ENCODE measurements around the gene MGMT. TPM values are rescaled to one million over a fixed set of nuclear protein-coding genes. Genes with fewer than 3 reads are reported as not detected.

Gene MGMT
- total RNA-seq, 6 experiments from 2014 or later, result 36.5 to 53.4 (median 42.3) TPM

- Histone ChIP-seq H3K4me3 (no peak overlapping the region), H3K27ac (no peak overlapping the region), H3K9me3 (no peaks in the 10 kb centered on the region), H3K4me1 (peaks cover 0 to 16% (median 2%) of the 10 kb centered on the region in 4 donors), H3K36me3 (no peaks in the 10 kb centered on the region), H3K27me3 (no peaks in the 10 kb centered on the region)
- WGBS (ENCODE audit: insufficient coverage, low coverage, low lambda C conversion rate, missing lambda C conversion rate), result 71% methylated on average over 8 of the region's 12 CpGs
- intact Hi-C loops (cut with DNase I), result no loop called here
- TF ChIP-seq CTCF (IDR thresholded peaks at IDR 0.05) (no peak), POLR2A (IDR thresholded peaks at IDR 0.05) (no peak)
- ATAC-seq (no peak), DNase-seq (no peak)
Measured at GRCh38 chr10:129507216-129507889, 40.3 kb downstream of the MGMT start.

GRCh38 chr10:129509155-129509554, 42.1 kb downstream of the MGMT start:
- H3K36me3 ChIP-seq, result no peaks in the 10 kb centered on the region
- WGBS (ENCODE audit: insufficient coverage, low coverage, low lambda C conversion rate, missing lambda C conversion rate), result 98% methylated on average over 10 of the region's 12 CpGs

GRCh38 chr10:129509835-129510234, 42.8 kb downstream of the MGMT start:
- Histone ChIP-seq H3K36me3 (no peaks in the 10 kb centered on the region), H3K27ac (no peak overlapping the region), H3K4me3 (no peak overlapping the region), H3K27me3 (no peaks in the 10 kb centered on the region), H3K4me1 (no peaks in the 10 kb centered on the region), H3K9me3 (no peaks in the 10 kb centered on the region)
- intact Hi-C loops (cut with DNase I), result no loop called here
- no peak for TF ChIP-seq CTCF (IDR thresholded peaks at IDR 0.05)
- WGBS (ENCODE audit: insufficient coverage, low coverage, low lambda C conversion rate, missing lambda C conversion rate), result 71% methylated on average over 6 of the region's 8 CpGs
- DNase-seq (no peak), ATAC-seq (no peak)

More at GRCh38 chr10:129509155-129509554, 42.1 kb downstream of the MGMT start:
- Histone ChIP-seq H3K4me3 (no peak overlapping the region), H3K4me1 (no peaks in the 10 kb centered on the region), H3K9me3 (no peaks in the 10 kb centered on the region), H3K27me3 (no peaks in the 10 kb centered on the region), H3K27ac (no peak overlapping the region)
- intact Hi-C loops (cut with DNase I), result no loop called here
- TF ChIP-seq POLR2A (IDR thresholded peaks at IDR 0.05), result no peak
- no peak for TF ChIP-seq CTCF (IDR thresholded peaks at IDR 0.05)
- no peak for DNase-seq
- ATAC-seq, result no peak

GRCh38 chr10:129511086-129511485, 44.0 kb downstream of the MGMT start:
- intact Hi-C loops (cut with DNase I), result no loop called here
- no peaks in the 10 kb centered on the region for H3K9me3 ChIP-seq
- no peaks in the 10 kb centered on the region for H3K4me1 ChIP-seq
- no peak for ATAC-seq
- TF ChIP-seq POLR2A (IDR thresholded peaks at IDR 0.05) (no peak), CTCF (IDR thresholded peaks at IDR 0.05) (no peak)
- H3K36me3 ChIP-seq, result no peaks in the 10 kb centered on the region
- 79% methylated on average over 5 of the region's 13 CpGs for whole genome bisulfite sequencing (ENCODE audit: insufficient coverage, low coverage, low lambda C conversion rate, missing lambda C conversion rate)
- no peak overlapping the region for H3K4me3 ChIP-seq
- H3K27me3 ChIP-seq, result no peaks in the 10 kb centered on the region
- DNase-seq, result no peak
- no peak overlapping the region for H3K27ac ChIP-seq
